Dedifferentiated amniotic fluid mesenchymal stem cell (primary cell): ENCODE data around the gene POLR3B.

Experiments
- DNase-seq: peaks from one replicate; pipeline ENCODE4 v3.0.0-alpha.2; 2016; ENCODE audit errors: extremely low spot score

Gene POLR3B

GRCh38 chr12:106552228-106552627 lies 194.7 kb downstream of the POLR3B start:
- no peak for DNase-seq
